ENCODE results near the gene LIX1L.

Gene LIX1L

DNA sequence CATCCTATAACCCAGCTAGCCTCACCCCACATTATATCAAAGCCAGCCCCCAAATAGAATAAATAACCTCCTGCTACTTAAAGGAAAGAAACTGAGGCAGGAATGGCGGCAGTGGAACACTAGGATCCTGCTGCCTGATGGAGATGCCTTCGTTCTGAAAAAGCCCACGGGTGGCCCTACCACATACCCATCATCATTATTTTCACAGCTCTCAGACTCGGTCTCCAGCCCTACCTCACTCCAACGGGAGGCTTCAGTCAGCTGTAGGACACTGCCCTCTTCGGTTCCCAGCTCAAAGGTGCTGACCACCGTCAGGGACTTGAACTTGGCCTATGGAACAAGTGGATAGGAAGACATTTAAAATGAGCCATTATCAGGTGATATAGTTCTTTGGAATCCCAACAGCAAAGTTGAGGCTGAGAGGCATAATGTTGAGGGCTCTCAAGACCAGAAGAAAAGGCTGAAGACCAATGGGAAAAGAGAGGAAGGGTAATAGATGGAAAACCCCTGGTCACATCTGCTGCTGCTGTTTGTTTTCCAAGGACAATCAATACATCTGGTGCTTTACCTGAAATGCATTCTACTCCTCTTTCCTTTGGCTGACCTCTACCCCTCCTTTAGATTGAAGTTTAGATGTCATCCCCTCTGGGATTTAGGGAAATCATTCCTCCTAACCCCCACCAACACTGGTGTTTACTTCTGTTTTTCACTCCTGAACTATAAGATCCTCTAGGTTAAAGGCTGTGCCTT, 64.3 kb downstream of the LIX1L start:
- no peak for DNase-seq (ENCODE audit: low spot score)

DNA sequence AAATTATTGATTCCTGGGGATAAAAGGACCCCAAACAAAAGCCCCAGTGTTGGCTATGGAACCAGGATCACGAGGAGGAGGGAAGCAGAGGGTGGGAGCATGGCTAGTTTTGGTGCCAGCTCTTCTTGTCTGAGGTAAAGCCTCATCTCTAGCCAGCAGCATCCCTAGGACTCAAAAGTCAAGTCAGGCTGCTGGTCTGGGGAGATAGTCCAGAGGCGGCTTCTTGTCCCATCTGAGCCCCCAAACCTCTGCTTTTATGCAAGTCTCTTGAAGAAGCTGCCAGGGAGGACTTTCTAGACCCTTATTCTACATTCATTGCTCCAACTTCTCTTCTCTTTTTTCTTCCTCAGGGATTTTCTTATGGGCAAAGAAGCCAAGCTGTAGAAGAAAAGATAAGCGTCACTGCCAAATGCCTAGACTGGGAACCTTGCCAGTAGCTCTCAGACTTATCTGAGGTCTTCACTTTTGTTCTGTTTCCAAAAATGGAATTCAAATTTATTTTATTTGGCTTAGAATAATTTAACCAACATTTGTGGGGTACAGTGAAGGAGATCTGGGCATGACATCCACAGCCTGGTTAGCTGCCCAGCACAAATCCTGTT, 65.2 kb downstream of the LIX1L start:
- DNase-seq (ENCODE audit: low spot score): no peak

DNA sequence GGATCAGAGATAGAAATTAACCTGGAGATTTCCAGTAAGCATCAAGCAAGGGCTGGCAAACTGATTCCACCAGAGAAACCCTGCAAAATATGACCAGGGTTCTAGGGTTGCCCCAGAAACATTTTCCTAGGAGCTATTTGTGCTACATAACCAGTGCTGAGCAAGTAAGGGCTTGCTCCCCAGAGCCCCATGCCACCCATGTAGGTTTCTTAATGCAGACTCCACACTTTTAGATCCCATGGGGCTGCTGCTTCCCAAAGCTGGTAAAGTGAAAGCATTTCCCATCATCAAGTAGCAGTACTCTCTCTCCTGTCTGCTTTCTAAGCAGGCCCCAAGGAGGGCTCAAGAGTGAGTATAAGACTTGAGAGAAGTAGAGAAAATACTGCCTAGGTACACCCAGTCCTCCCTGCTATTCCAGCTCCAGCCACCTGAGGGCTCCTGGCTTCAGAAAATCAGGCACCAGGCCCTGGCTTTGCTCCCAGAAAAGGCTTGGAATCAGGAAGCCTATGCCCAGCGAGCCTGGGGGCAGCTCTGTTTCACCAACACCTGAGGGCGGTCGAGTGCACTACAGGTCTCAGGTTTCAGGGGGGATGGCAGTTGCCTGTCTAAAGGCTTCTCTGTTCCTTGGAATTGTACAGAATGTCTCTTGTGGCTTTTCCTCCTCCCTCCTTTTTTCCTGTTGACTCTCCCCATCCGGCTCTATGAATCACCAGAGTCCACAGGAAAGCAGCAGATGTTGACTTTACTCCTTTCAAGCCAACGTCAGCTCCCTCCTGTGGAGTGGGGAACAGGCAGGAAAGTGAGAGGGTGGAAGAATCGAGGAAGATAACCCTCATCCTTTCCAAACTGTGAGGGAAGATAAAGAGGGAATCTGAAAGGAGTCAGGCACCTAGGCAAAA, 66.0 kb downstream of the LIX1L start:
- DNase-seq (ENCODE audit: low spot score): peak; percentile 50

DNA sequence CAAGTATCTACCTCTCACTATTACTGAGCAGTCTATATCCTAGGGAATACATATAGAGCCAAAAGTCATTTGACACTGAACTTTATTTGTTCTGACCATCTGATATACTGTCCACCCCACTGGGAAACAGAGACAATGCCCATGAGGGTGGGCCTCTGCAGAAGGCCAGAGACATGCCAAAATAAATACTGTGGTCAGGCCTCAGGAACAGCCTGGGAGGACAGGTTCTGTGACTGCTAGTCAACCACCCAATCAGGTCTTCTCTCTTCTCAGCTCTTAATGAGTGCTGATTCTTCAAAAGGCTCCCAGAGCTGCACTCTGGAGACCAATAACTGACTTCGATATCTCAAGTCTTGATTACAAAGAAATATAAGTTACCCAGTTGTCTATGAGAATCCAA, 66.7 kb downstream of the LIX1L start:
- no peak for DNase-seq (ENCODE audit: low spot score)

DNA sequence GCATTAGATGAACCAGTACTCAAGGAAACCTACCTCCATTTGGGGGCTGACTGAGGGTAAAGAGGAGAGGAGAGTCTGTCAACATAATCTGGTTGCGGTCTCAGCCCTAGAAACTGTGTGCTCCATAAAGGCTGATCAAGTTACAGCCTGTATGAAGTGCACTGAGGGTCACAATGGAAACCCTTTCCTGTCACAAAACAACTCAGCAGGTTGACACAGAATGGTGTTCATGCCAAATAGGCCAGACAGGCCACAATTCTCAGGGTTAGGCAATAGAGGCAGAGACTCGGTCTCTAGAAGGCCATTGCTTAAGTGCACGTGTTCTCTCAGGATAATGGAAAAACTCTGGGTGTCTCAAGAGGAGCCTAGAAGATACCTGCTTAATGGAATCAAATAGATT, 68.1 kb downstream of the LIX1L start:
- no peak for DNase-seq (ENCODE audit: low spot score)

DNA sequence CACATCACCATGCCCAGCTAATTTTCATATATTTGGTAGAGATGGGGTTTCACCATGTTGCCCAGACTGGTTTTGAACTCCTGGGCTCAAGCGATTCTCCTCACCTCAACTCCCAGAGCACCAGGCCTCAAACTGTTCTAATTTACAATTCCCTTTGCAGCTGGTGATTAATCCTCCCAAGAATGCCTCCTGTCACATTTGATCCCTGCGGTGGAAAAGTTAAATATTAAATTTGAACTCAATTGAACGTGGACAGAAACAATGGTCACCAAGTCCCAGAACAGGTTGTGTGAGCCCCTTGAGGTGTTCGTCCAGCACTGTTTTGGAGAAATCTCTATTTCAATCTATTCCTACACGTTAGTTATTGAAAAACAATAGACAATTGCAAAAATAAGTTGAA, 70.2 kb downstream of the LIX1L start:
- DNase-seq (ENCODE audit: low spot score): no peak

DNA sequence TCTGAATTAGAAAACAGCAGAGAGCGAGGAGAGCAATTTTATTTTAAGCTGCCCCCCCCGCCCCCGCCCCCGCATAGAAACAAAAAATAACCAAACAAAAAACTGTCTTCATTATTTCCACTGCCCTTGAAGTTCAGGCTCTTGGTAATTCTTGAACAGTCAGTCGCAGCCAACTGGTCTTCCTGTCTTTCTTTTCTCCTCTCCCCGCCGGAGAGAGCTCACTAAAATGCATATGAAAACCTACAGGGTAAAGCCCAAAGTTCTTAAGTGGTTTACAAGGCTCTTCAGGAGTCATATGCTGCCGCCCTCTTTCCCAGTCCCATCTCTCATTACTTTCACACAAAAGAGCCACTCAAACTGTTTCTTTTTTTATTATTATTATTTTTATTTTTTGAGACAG, 71.0 kb downstream of the LIX1L start:
- no peak for DNase-seq (ENCODE audit: low spot score)

DNA sequence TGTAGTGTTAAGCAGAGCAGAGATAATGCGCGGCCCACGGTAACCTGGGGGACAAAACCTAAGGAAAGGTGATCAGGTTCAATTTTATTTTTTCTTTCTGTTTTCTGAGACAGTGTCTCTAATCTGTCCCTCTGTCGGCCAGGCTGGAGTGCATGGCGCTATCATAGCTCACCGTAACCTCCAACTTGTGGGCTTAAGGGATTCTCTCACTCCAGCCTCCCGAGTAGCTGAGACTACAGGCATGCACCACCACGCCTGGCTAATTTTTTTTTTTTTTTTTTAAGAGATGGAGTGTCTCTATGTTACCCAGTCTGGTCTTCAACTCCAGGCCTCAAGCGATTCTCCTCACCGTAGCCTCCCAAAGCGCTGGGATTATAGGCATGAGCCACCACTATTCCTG, 71.4 kb downstream of the LIX1L start:
- no peak for DNase-seq (ENCODE audit: low spot score)

DNA sequence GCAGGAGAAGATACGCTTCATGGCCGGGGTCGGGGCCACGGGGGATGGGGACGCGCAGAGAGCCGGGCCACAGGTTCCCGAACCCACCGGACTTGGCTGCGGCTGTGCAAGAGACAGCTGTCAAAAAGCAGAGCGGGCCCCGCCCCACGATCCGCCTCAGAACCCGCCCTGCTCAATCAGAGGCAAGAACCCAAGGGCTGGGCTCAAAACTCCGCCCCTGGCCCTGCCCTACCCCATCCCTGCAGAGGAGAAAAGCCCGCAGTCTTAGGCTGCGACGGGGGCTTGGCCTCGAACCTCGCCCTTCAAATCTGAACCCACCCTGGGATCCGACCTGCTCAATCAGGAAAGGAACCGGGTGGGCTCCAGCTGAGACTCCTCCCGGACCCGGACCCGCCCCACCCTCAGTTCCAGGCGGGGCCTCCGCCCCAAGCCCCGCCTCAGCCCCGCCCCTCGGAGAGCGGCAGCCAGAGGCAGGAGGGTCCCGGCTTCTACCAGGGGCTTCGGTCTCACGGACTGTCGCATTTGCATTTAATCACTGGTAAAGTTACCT, 72.0 kb downstream of the LIX1L start, which contains the start of gene ANKRD35:
ANKRD35 (minus strand) TSS at position 129 of the 550 bp plus-strand sequence; CDS start at position 21, 108 bp downstream.
- DNase-seq (ENCODE audit: low spot score): peak; percentile 79

DNA sequence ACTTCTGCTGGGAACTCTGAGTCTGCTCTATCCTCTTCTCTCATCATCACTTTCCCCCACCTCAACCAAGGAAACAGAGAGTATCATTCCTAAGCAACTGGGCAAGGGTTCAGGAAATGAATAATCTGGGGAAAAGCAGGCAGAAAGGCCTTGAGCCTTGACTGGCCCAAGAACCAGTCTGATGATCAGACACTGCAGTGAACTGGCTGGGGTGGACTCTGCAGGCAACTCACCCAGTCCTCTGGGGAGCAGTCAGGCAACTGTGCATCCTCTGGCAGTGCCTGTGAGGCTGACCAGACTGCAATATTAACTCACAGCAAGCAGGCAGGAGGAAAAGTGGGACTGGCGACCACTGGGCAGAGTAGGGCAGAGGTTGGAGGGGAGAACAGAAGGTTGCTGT, 73.1 kb downstream of the LIX1L start:
- no peak for DNase-seq (ENCODE audit: low spot score)

Data from CD4-positive, alpha-beta T cell treated with Interleukin-2 at 100 ng/mL for 4 hours (primary cell).